GM21723 (cell line): ENCODE data around the gene MEIS2.
"Not testable (repeated sequence)": the region's sequence is repeated elsewhere in the genome, so short reads cannot be mapped to it uniquely, and the experiment has no call there.

Experiments used
- ATAC-seq: cut with Tn5 transposase; IDR thresholded peaks from one replicate; pipeline ENCODE4 v1.9.1; 2021; ENCODE audit warnings: mild to moderate bottlenecking, moderate library complexity; ENCODE audit not compliant: unreplicated experiment

The MEIS2 gene

DNA sequence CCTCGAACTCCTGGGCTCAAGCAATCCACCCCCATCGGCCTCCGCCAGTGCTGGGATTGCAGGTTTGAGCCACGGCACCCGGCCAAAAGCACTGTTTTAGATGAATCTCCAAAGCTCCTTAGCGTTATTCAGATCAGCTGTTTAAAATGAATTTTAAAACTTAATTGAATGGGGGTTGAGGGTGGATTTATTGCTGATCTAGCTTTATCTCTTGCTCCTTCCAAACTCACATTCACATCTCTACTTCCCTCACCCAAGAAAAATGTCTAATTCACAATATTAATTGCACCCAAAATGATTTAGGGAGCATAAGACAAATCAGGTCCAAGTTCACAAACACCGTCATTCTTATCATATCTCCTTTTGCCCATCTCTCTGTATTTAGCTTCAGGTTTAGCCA, 89.8 kb downstream of the MEIS2 start:
- ATAC-seq: no peak

DNA sequence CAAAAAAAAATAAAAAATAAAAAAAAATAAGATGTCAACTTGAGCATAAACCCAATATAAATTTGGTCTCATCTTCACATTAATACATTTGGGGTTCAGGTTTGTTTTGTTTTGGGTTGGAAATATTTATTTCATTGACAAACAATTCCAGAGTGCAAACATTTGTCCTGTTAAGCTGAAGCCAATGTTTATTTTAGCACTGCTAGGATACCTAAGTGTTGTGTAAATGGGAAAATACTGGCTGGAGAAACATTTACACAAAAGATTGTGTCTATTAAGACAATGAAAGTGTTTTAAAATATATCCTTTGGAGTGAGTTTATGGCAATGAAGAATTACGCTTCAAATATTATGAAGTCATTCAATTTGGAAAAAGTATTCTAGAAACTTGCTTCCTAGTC, 91.1 kb downstream of the MEIS2 start:
- no peak for ATAC-seq

DNA sequence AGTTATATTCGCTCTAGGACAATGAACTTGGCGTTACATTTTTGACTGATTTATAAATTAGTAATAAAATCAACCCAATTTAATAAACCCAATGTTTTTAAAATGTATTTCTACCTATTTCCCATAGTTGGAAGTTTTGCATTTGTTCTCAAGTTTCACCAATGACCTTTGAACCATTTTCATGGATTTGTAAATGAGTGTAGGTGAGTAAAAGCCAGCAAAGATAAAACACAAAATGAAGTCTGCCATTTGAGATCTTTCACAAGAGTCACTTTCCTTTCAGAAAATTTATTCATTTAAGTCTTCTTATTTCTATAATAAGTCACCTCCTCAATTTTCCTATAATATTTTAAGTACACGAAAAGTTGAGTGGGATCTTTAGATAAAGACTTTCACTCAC, 92.1 kb downstream of the MEIS2 start:
- ATAC-seq: no peak

DNA sequence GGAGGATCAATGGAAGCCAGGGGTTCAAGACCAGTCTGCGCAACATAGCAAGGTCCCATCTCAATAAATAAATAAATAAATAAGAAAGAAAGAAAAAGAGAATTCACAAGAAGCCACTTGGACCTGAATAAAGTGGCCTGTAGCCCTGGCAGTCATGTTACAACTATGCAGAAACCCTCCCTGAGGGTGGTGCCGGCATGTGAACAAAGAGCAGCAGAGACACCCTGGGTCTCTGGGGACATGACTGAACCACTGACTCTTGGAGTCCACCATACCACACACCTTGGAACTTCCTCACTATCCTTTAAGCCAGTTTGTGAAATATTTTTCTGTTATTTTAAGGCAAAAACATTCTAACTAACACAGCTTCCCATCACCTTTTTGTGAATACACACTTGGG, 93.0 kb downstream of the MEIS2 start:
- ATAC-seq: no peak

DNA sequence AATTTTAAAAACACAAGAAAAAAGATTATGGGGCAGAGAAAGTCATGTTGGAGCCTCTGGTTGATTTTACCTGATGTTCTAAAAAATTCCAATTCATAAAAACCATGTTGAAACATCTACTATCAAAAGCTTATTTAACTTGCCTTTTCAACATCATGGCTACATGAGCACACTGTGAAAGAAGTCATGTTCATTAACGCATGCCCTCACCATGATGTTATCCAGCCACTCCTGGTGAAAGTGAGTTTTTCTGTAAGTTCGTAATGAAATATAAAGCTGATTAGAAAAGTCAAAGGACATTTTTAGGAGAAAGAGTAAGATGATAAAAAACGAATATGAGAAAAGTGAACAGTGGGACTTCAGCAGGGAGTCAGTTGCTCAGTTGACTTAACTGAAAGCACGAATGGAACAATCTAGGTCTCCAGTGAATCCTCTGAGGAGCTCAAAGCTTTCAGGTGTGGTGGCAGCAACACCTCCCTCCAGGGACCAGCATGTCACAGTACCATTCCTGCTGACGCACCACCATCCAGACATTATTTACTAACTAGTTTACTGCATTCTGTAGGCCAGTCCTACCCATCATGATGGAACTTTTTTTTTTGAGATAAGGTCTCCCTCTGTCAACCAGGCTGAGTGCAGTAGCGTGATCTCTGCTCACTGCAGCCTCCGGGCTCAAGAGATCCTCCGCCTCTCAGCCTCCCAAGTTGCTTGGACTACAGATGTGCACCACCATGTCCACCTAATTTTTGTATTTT, 95.2 kb downstream of the MEIS2 start:
- no peak for ATAC-seq

DNA sequence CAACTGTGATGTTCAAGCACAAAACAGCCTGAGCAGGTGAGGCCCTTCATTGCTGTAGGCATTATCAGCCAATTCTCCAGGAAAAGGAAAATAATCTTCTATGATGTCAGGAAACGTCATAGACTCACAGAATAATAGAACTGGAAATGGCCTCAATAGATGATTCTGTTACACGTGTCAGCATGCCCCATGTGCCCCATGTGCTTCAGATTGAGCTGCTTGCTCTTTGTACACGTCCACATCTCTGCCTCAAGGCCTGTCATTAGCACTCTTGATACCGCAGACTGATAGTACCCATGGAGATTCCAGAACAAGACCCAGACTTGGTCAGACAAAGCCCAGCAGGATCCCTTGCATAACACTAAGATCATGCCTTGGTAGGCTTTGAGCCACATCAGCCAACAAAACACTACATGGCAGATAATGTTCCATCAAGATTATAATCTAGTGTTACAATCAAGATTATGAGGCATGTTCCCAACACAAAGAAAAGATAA, 95.9 kb downstream of the MEIS2 start:
- no peak for ATAC-seq

DNA sequence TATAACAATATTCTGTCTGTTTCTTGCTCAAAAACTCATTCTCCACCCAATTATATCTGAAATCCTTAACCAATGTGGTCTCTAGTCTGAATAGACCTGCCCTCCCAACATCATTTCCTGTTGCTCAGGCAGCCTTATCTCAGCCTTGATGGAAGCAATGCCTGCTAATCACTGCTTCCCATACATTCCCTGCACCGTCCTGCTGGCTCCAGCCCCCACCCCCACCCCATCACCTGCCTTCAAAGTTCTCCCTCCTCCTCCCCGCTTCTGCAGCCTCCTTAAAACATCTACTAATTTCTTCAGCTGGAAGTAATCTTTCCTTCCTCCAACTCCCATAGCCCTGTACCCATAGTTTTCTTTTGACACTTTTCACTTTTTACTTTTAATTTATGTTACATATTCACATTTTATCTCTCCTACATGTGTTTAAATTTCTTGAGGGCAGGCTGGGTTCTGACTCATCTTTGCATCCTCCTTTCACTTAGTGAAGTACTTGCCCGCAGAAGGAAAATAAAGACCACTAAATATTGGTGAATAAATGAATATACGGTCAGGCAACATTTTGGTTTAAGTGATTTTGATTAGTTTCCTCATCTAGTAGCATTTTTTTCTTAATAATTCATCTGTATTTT, 98.2 kb downstream of the MEIS2 start:
- no peak for ATAC-seq

DNA sequence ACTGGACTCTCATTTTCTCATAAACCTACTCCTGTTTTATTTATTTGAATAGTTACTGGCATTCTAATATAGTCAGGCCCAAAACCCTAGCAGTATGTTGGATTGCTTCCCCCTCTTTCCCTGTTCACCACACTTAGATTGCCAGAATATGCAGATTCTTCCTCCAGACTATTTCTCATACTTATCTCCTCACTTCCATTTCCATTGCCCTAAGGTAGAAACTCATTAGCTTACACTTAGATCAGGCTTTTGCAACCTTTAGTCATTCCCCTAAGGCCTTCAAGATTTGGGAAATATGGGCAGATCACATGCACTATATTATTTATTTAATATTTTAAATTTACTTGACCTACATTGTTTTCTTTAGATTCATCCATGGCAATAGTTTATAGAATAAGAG, 98.9 kb downstream of the MEIS2 start:
- no peak for ATAC-seq

DNA sequence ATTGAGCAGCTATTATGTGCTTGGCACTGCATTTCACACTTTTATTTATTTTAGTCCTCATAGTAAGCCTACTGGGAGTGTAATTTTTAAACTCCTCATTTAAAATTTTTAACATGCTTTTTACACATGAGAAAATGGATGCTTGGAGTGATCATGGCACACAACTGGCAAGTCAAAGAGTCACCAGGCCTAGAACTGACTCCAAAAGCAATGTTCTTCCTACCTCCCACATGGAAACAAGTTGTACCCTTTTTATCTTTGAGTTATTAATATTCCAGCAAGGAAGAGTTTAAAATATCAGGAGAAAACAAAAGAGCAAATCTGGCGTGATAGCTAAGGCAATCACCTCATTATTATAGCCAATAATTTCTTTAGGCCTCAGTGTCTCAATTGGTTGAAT, 100.6 kb downstream of the MEIS2 start:
- no peak for ATAC-seq

DNA sequence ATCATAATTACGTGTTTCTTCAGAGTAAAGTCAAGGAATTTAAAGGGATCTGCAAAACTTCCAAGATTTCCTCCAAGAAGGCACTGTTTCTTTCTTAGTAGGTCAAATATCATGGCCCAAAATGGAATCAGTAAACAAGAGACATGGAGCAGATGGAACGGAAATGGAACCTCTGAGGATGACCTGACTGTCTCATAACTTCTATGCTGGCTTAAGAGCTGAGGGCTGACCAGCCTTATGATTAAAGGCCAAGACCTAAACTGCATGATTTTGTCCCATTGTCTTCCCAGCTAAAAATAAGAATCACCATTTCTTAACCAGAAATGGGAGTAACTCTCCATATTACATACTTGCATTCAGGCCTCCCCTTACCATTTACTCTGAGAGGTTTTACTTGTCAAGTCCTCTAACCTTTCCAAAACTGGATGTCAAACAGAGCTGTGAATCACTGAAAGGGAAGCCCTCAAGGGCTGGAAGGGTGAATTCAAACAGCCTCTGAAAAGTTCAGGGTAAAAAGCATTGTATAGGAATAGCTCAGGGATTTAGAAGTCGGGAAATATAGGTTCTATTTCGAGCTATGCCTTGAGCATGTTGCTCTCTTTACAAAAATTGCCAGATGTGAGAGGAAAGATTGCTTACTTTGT, 103.7 kb downstream of the MEIS2 start:
- ATAC-seq: no peak

DNA sequence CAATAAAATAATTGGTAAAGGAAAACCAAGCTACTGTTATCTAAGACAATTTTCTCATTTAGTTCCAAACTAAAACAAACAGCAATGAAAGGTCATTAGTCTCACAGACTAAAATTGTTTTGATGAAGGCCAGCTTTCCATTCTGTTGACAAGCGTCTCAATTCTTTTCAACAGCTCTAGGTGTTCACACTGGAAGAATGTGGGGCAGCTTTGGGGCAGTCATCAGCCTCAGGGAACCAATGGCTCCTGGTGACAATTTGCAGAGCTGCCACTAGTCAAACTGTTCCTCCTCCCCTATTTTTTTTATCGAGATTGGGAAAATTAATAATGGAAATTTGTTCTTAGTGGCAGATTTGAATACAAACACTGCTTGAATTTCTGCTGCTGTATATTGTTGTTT, 104.2 kb downstream of the MEIS2 start:
- no peak for ATAC-seq

DNA sequence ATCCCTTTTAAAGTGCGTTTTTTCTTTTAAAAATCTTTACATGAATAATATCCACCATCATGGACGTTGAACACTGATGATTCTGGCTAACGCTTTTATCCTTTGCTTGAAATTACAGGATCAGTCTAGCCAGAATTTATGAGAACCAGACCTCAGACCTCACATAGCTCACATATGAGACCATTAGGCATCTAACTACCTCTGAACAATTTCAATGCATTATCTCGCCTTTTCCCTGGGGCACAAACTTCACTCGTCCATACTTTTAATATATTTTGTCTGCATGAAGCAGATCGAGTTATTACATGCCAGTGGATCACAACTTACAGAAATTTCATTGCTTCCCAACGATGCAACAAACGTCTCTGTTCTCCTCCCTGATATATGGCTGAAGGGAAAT, 105.6 kb downstream of the MEIS2 start:
- ATAC-seq: no peak

DNA sequence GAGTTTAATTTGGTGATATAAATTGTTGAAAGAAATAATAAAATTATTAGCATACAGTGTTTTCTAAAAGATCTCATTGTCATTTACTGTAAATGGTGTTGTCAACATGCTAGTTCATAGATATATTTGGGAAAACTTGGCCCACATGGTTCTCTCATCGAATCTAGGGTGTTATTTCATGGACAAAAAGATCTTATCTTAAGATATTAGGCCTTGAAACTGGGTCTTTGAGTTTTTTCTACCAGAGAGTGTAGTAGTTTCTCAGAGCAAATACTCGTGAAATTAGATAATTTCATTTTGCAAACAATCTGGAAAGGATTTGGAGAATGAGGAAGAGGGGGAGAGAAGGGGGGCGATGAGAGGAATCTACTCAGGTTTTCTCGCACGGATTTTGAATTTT, 107.9 kb downstream of the MEIS2 start:
- no peak for ATAC-seq

DNA sequence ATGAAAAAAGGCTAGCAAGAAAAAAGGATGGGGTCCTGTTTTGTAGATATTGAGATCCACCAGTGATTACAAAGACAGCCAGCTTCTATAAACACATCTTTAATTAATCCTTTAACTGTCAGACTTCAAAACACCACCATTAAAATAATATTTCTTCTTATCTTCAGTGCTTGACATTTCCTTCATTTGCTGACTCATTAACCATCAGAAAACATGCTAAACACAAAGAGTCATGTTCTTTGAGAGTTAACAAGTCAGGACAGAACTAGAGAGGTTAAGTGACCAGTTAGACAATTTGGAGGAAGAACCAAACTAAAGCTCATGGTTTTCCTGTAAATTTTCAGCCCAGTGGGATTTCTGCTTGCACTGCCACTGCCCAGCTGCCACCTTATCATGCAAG, 111.4 kb downstream of the MEIS2 start:
- no peak for ATAC-seq

DNA sequence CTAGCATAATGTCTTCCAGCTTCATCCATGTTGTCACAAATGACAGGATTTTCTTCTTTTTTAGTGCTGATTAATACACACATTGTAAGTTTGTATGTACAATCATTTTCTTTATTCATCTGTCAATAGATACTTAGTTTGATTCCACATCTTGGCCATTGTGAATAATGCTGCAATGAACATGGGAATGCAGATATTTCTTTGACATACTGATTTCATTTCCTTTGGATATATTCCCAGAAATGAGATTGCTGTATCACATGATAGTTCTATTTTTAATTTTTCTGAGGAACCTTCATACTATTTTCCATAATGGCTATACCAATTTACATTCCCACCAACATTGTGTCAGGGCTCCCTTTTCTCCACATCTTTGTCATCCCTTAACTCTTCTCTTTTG, 117.9 kb downstream of the MEIS2 start:
- no peak for ATAC-seq

DNA sequence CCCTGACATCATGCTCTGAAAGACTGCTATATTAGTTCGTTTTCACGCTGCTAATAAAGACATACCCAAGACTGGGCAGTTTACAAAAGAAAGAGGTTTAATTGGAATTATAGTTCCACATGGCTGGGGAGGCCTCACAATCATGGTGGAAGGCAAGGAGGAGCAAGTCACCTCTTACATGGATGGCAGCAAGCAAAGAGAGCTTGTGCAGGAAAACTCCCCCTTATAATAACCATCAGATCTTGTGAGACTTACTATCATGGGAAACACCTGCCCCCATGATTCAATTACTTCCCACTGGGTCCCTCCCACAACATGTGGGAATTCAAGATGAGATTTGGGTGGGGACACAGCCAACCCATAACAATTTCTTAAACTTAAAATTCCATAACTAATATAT, 120.1 kb downstream of the MEIS2 start:
- not testable (repeated sequence) for ATAC-seq

DNA sequence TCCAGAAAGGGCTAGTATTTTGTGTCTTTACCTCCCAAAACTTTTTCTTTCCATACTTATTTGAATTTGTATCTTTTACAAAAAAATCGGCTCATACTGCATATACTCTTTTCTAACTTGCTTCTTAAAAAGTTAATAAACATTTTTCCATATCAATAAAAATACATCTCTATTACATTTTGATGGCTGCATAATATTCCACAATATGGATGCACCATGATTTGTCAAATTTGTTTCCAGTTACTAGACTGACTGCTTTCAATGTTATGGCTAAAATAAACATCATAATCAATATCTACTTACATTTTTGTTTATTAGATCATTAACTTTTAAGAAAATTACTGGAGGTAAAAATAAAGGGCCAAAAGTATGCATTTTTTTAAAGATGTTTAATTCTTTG, 121.7 kb downstream of the MEIS2 start:
- no peak for ATAC-seq

DNA sequence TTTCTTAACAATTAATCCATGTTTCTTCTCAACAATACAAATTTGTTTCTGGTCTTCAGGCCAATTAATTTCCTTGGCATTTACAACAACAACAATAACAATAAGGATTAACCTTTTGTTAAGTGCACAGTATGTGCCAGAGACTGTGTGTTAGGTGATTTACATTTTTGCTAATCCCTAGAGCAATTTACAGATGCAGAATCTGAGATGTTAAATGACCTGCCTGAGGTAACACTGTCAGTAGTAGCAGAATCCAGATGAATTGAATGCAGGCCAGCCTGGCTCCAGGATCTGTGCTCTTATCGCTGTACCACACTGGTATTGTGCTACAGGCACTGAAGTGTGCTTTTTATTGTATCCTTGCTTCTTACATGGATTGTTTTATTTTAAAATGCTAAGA, 122.2 kb downstream of the MEIS2 start:
- no peak for ATAC-seq

DNA sequence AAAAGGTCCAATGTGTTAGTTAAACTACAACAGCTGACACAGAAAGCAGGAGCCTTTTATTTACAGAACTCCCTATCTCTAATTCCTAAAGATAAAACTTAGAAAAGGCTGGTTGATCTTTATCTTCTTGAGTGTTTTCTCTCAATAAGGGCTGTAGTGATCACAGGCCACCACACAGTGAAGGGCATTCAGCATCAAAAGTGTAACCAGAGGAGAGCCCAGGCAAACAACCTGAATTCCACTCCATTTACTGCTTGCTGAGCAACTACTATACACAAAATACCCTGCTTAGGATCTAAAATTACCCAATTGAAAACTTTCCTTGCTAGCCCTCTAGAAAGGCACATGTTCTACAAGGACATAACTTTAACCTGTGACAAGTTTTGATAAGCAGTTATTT, 122.7 kb downstream of the MEIS2 start:
- no peak for ATAC-seq

DNA sequence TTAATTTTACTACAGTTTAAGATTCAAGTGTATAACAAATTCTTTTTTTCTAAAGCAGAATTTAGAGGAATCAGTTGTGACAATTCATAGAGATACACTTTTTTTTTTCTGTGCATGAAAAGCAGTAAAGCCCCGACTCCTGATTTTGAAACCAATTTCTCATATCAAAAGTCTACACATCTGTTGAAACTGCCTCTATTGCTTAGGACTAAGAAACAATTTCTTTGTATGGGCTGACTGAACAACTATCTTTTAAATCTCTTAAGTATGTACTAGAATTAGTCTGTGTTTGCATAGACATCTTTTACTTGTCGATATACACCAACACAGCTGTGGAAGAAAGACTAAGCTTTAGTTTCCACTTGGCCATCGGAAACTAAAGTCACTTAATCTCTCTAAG, 127.6 kb downstream of the MEIS2 start:
- ATAC-seq: no peak

DNA sequence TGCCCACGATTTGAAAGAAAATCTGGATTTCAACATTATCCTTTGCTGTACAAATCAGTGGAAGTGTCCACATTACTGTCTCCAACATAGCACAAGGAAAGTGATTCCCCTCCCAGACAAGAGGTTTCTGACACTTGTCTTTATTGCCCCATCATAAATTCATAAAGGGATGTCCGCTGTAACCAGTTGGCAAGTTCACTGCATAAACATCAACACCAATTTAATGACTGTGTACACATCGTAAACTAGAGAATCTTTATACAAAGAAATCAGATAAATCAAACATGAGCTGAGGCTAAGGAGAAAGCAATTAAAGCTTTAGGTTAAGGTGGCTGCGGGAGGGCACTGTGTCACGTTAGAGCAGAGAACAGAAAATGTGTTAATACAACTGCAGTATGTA, 129.8 kb downstream of the MEIS2 start:
- ATAC-seq: no peak

DNA sequence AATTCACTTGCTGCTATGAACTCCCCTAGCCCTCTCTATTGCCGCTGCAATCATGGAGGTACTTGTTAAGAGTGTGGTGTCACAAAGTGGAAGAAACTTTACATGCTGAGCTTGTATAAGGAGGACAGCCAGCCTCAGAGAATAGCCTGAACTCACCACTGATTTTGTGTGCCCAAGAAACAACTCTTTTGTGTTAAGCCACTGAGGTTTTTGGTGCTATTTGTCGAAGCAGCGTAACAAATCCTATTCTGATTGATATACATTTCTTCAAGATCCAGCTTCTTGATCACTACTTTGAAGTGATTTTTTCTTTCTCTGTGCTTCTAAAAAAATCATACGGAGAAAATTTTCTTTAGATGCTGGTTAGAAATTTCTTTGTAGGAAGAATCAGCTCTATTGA, 132.4 kb downstream of the MEIS2 start:
- no peak for ATAC-seq
